Large intestine (tissue), 3 donors: ENCODE results near the gene SH2B2. TPM values are rescaled to one million over a fixed set of nuclear protein-coding genes. Genes with fewer than 3 reads are reported as not detected.

Experiments used
- DNase-seq, 2 donors: peaks; one replicate each; pipeline versions ENCODE4 v3.0.0 to v3.0.0-alpha.2; 2013
- H3K27ac ChIP-seq: one replicate; pipeline ENCODE4 v1.5.1; 2013; ENCODE audit warnings: low read length
- H3K27me3 ChIP-seq: 2 replicates; pipeline ENCODE4 v1.6.1; 2013; ENCODE audit warnings: low read length; ENCODE audit not compliant: control insufficient read depth, insufficient read depth
- H3K36me3 ChIP-seq: 2 replicates; pipeline ENCODE4 v1.6.1; 2013; ENCODE audit warnings: low read length; ENCODE audit not compliant: control insufficient read depth, insufficient read depth
- H3K4me1 ChIP-seq: one replicate; pipeline ENCODE4 v1.6.1; 2013; ENCODE audit warnings: low read length; ENCODE audit not compliant: control insufficient read depth, insufficient read depth
- H3K4me3 ChIP-seq: one replicate; pipeline ENCODE4 v1.5.1; 2013; ENCODE audit warnings: low read length
- H3K9me3 ChIP-seq: one replicate; pipeline ENCODE4 v1.6.1; 2013; ENCODE audit warnings: mild to moderate bottlenecking, low read depth, low read length, moderate library complexity; ENCODE audit not compliant: control insufficient read depth
- WGBS: methylation state at CpG from one replicate; pipeline ENCODE4 v1.1.5; 2013; ENCODE audit warnings: low lambda C conversion rate; ENCODE audit not compliant: insufficient coverage; 5-methylcytosine and 5-hydroxymethylcytosine counted together
- polyA plus RNA-seq: library from polyadenylated mRNA; unstranded; fragments of 120-200 nt; gene quantifications from one replicate; pipeline ENCODE4 v1.2.1, GENCODE V29; 2013

The SH2B2 gene
- polyA plus RNA-seq, 1 donor = 1.6 TPM

DNA sequence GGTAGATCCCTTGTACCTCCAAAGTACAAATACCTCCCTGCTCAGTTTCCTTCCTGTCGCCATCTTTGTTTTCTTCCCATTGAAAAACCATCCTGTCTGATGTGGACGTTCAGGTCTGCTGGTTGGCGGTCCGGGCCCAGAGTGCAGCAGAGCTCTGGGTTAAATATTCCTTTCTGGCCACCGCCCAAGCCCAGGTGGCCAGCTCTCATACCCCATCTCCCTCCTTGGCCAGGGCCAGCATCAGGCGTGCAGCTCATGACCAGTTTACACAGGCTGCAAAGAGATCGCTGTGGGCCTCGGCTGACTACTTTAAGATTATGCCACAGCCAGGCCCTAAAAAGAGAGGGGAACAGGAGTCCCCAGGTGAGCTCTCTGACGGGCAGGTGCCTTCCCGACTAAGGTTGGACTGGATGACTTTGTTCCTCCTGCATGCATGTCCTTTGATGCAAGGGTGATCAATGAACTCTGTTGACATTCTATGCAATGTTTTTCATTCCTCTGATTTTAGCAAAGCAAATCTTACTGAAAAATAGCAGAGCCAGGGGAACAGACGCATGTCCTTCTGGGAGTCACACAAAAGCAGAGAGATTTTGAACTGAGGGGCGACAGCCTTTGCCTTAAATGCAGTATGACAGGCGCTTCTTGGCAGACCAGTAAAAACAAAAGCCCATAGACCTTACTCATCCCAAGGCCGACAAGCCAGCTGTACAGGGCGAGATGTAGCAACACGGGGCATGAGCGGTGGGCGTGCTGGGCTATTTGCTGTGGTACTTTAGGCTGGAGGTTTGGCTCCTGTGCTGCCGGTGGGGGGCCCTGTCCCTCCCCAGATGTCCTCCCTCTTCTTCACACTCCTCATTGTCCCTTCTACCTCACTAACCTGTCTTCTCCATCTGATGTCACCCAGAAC lies 33.3 kb upstream of the SH2B2 start:
- Histone ChIP-seq H3K9me3 (peaks cover 3% of the 10 kb centered on the region), H3K4me3 (no peak overlapping the region), H3K27me3 (no peaks in the 10 kb centered on the region), H3K27ac (no peak overlapping the region), H3K36me3 (peaks cover 26% of the 10 kb centered on the region), H3K4me1 (no peaks in the 10 kb centered on the region)
- DNase-seq = no peak
- 100% methylated on average over 2 of the region's 19 CpGs for WGBS

DNA sequence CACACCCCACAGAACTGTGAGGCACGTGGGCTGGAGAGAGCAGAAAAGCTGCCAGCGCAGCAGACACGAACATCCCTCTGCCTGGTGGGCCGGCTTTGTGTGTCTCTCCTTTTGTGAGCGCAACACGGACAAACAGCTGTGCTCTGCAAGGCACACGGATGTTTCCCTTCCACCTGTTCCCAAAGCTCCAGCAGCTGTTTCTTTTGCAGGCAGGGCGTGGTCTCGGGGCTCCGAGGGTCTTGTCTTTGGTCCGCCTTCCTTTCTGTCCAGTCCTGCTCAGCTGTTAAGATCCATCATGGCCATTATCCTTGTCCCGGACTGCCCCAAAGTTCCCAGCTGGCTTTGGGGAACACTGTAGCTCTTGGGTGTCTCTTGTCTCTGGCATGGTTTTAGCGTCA lies 32.7 kb upstream of the SH2B2 start:
- Histone ChIP-seq H3K27me3 (no peaks in the 10 kb centered on the region), H3K9me3 (peaks cover 6% of the 10 kb centered on the region)
- WGBS = no CpG with 5 or more reads among the region's 13 CpGs

DNA sequence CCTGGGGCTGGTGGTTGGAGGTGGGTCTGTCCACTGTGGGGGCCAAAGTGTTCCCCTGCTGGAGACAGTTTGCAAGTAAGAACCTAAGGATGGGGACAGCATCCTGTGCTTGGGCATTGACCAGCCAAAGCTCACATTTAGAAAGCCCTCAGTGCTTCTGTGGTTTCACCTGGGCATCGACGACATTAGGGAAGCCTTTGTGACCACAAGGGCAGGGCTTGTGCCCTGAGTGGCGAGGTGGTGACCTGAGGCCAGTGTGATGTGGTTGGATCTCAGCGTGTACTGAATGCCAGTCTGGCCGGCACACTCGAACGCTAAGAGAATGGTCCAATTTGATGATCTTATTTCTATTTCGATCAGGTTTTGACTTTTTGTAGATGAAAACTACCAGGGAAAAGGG lies 32.1 kb upstream of the SH2B2 start:
- no peak overlapping the region for H3K4me3 ChIP-seq
- no peaks in the 10 kb centered on the region for H3K4me1 ChIP-seq
- no CpG with 5 or more reads among the region's 8 CpGs for whole genome bisulfite sequencing
- H3K27ac ChIP-seq = no peak overlapping the region
- H3K27me3 ChIP-seq = no peaks in the 10 kb centered on the region
- peaks cover 6% of the 10 kb centered on the region for H3K9me3 ChIP-seq
- no peak for DNase-seq
- peaks cover 20% of the 10 kb centered on the region for H3K36me3 ChIP-seq

More for the DNA sequence above, 32.7 kb upstream of the SH2B2 start:
- no peak for DNase-seq
- Histone ChIP-seq H3K4me1 (no peaks in the 10 kb centered on the region), H3K27ac (no peak overlapping the region), H3K4me3 (no peak overlapping the region), H3K36me3 (peaks cover 24% of the 10 kb centered on the region)

DNA sequence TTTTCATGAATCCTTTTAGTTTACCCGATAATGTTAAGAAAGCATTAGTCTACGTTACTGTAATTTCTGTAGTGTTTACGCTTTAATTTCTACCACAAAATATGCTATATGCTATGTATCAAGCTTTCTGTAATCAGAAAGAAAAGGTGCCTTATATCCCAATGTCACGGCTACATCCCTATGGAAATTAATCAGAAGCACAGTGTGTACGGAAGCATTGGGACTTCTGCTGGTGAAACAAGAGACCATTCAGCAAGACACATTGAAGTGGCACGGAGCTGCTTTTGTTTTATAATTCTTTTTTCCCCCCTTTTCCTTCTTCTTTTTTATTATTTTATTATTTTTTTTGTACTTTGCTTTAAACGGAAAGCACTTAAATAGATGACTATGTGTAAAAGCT lies 31.2 kb upstream of the SH2B2 start:
- no peak overlapping the region for H3K4me3 ChIP-seq
- H3K4me1 ChIP-seq = no peaks in the 10 kb centered on the region
- H3K36me3 ChIP-seq = peaks cover 12% of the 10 kb centered on the region
- H3K27me3 ChIP-seq = no peaks in the 10 kb centered on the region
- no peak for DNase-seq
- WGBS = 100% methylated on average over 1 of the region's 7 CpGs
- H3K9me3 ChIP-seq = peaks cover 6% of the 10 kb centered on the region
- H3K27ac ChIP-seq = no peak overlapping the region

DNA sequence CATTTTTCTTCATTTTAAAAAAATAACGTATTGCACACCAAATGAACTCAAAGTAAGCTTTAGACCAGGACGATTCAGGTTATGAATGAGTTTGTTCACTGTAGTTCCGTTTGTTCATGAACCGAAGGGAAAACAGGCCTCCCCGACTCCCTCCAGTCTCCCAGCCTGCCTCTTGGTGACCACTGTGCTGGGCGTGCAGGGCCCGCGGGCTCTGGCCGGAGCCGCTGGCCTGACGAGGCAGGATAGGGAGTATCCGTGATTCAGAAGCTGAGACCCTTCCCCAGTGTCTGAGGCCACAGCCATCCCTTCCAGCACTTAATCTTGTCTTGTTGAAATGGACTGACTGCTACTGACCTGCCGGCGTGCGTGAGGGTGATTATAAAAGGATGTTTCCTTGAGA lies 30.8 kb upstream of the SH2B2 start:
- DNase-seq = no peak
- Histone ChIP-seq H3K4me3 (no peak overlapping the region), H3K4me1 (no peaks in the 10 kb centered on the region), H3K36me3 (peaks cover 10% of the 10 kb centered on the region), H3K9me3 (peaks cover 6% of the 10 kb centered on the region), H3K27me3 (no peaks in the 10 kb centered on the region), H3K27ac (no peak overlapping the region)
- WGBS = 88% methylated on average over 4 of the region's 15 CpGs

DNA sequence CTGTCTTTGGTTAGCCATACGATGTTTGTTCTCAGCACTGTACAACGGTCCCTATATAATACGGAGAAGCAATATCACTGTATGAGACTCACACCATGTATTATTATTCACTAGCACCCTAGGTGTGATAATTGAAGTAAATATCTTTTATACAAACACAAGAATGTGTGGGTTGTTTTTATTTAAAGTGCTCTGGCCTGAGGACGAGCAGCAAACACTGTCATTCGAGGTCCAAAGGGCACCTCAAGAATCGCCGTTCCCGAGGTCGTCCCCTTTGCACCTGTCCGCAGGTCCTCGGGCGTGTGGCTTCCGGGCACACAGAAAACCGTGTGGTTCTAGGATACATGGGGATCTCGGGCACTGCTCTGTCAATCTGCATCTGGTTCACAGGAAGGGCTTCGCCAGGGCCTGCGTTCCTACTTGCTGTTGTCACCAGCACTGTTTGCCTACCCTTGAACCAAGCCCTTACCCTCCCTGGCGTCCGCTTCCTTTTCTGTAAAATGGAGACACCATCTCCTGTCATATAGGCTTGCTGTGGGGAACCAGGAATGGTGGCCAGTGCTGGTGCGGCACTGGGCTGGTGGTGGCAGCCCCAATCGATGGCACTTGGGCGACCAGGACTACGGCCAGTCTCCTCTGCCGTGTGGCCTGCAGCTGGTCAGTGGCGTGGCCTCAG lies 28.5 kb upstream of the SH2B2 start:
- peaks cover 10% of the 10 kb centered on the region for H3K36me3 ChIP-seq
- no CpG with 5 or more reads among the region's 25 CpGs for WGBS
- H3K4me3 ChIP-seq = no peak overlapping the region
- no peak for DNase-seq
- no peaks in the 10 kb centered on the region for H3K4me1 ChIP-seq
- H3K27ac ChIP-seq = no peak overlapping the region
- H3K27me3 ChIP-seq = no peaks in the 10 kb centered on the region
- peaks cover 6% of the 10 kb centered on the region for H3K9me3 ChIP-seq

DNA sequence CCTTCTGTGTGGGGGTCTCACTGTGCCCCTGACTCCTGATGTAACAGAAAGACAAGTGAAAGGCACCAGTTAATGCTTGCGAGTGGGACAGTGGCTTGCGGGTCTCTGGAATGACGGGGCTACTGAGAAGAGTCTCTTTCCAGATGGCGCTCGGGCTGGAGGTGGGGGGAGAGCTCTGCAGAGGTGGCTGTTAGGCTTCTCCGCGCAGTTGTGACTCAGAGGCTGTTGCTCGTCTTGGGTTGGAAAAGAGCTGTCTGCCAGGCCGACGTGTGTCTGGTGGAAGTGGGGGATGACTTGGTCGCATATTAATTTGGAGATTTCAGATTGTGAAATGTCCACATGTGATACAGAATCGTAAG lies 27.9 kb upstream of the SH2B2 start:
- no peak for DNase-seq
- no peaks in the 10 kb centered on the region for H3K27me3 ChIP-seq
- no CpG with 5 or more reads among the region's 12 CpGs for WGBS
- H3K9me3 ChIP-seq = peaks cover 6% of the 10 kb centered on the region
- H3K36me3 ChIP-seq = peaks cover 6% of the 10 kb centered on the region
- no peak overlapping the region for H3K27ac ChIP-seq
- no peak overlapping the region for H3K4me3 ChIP-seq
- H3K4me1 ChIP-seq = no peaks in the 10 kb centered on the region

DNA sequence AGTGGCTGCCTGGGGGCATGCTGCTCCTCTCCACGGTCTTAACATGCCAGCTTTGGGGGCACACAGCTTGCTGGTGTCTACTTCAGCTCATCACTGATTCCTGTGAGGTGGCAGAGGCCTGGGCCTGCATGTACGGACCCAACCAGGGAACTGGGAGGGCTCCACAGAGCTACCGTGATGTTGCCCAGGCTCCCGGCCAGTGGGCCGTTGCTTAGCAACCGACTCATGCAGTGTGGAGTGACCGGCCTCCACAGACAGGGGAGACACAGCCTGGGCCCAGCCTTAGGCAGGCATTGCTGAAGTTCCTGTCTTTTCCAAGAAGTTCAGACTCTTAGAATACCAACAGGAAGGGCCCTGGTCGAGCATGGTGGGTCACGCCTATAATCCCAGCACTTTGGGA lies 25.8 kb upstream of the SH2B2 start:
- no peak for DNase-seq
- WGBS = no CpG with 5 or more reads among the region's 9 CpGs
- Histone ChIP-seq H3K36me3 (no peaks in the 10 kb centered on the region), H3K27ac (no peak overlapping the region), H3K4me3 (no peak overlapping the region), H3K9me3 (peaks cover 5% of the 10 kb centered on the region), H3K4me1 (no peaks in the 10 kb centered on the region), H3K27me3 (no peaks in the 10 kb centered on the region)

DNA sequence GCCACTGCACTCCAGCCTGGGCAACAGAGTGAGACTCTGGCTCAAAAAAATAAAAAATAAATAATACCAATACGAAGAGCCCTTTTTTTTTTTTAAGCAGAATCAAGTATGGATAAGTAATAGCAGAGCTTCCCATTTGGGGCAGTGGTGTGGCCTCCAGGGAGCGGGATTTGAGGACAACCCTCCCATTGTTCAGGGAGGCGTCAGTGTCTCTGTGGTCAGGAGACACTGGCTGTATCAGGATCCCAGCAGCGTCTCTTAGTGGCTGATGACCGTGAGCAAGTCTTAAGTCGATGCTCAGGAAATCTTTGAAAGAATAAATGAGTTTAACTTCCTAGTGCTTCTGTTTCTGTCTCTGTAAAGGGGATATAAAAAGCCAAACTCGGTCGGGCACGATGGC lies 25.2 kb upstream of the SH2B2 start:
- H3K4me1 ChIP-seq = no peaks in the 10 kb centered on the region
- H3K27me3 ChIP-seq = no peaks in the 10 kb centered on the region
- H3K4me3 ChIP-seq = no peak overlapping the region
- no peak overlapping the region for H3K27ac ChIP-seq
- WGBS = no CpG with 5 or more reads among the region's 9 CpGs
- H3K36me3 ChIP-seq = no peaks in the 10 kb centered on the region
- no peak for DNase-seq
- H3K9me3 ChIP-seq = peaks cover 3% of the 10 kb centered on the region

DNA sequence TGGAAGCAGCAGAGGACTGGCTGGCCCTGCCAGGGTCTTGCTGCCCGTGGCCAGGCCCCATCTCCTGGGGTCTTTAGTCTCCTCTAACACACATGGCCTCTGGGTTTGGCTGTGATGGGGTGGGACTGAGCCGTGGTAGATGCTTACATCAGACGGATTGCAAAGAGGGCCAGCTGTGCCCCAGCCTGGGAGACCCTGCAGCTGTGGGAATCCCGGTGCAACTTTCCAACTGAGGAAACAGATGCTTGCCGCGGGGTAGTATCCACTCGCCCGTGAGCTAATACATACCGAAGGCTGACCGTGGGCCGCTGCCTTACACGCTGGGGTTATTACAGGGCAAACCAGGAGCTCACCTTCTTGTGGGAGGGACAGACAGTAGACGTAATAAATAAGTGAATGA lies 24.1 kb upstream of the SH2B2 start:
- no peak overlapping the region for H3K27ac ChIP-seq
- DNase-seq = no peak
- WGBS = 100% methylated on average over 1 of the region's 13 CpGs

More for the DNA sequence above, 24.1 kb upstream of the SH2B2 start:
- H3K4me3 ChIP-seq = no peak overlapping the region
- peaks cover 3% of the 10 kb centered on the region for H3K9me3 ChIP-seq
- H3K36me3 ChIP-seq = no peaks in the 10 kb centered on the region
- H3K27me3 ChIP-seq = no peaks in the 10 kb centered on the region
- H3K4me1 ChIP-seq = no peaks in the 10 kb centered on the region
